ENCODE results near the gene QRFP. TPM values are rescaled to one million over a fixed set of nuclear protein-coding genes. Genes with fewer than 3 reads are reported as not detected.

Gene QRFP
- total RNA-seq, 1 experiment from 2014 or later: not detected

- Histone ChIP-seq H3K79me2 (ENCODE audit: insufficient read depth, low read length) (no peaks in the 10 kb centered on the region), H3K9me2 (ENCODE audit: insufficient read depth) (no peaks in the 10 kb centered on the region), H3K4me1 (ENCODE audit: control insufficient read depth in 1 of 2, insufficient read depth in 2 of 2, low read length in 2 of 2) (peaks cover 7 to 41% of the 10 kb centered on the region in 2 experiments), H3K27ac (ENCODE audit: low read depth, low read length) (no peak overlapping the region), H2AFZ (ENCODE audit: low read depth, low read length, poor library complexity, severe bottlenecking) (no peak overlapping the region), H3K9ac (ENCODE audit: low read length) (no peak overlapping the region), H3K9me3 (ENCODE audit: control insufficient read depth in 1 of 2, insufficient read depth in 1 of 2, low read depth in 1 of 2, low read length in 2 of 2) (no peaks in the 10 kb centered on the region; a peak in 1 of 4 replicates), H3K27me3 (ENCODE audit: insufficient read depth, low read length) (no peaks in the 10 kb centered on the region), H3K4me2 (ENCODE audit: low read length) (no peak overlapping the region), H3K4me3 (replicated peaks in 1 of 2; ENCODE audit: low read depth in 1 of 2, low read length in 2 of 2) (no peak overlapping the region), H4K20me1 (ENCODE audit: insufficient read depth) (no peaks in the 10 kb centered on the region), H3K36me3 (ENCODE audit: control insufficient read depth in 1 of 2, insufficient read depth in 2 of 2, low read length in 2 of 2) (no peaks in the 10 kb centered on the region)
- TF ChIP-seq ZNF274 (IDR thresholded peaks at IDR 0.05; ENCODE audit: low read depth, low read length) (no peak), JUND (IDR thresholded peaks at IDR 0.05) (no peak), SIN3A (IDR thresholded peaks at IDR 0.05; ENCODE audit: low read depth) (no peak), YY1 (IDR thresholded peaks at IDR 0.05; ENCODE audit: extremely low read depth, insufficient replicate concordance, low read depth, low read length) (no peak), CBX3 (IDR thresholded peaks at IDR 0.05; ENCODE audit: low read depth) (no peak), MAX (IDR thresholded peaks at IDR 0.05) (no peak), RAD21 (IDR thresholded peaks at IDR 0.05; ENCODE audit: low read depth) (no peak), SP1 (IDR thresholded peaks at IDR 0.05; ENCODE audit: low read depth) (no peak), TCF7L2 (IDR thresholded peaks at IDR 0.05; ENCODE audit: borderline replicate concordance, extremely low read depth, insufficient read depth, insufficient read length) (no peak), POLR2A (IDR thresholded peaks at IDR 0.05; ENCODE audit: borderline replicate concordance, extremely low read depth, insufficient read depth, insufficient read length) (no peak), CTCF (IDR thresholded peaks at IDR 0.05 in 2 of 3, conservative IDR thresholded peaks at IDR 0.05 in 1 of 3; ENCODE audit: borderline replicate concordance in 1 of 3, insufficient read depth in 1 of 3, low read depth in 2 of 3, low read length in 2 of 3) (no peak), POLR2AphosphoS5 (IDR thresholded peaks at IDR 0.05; ENCODE audit: low read depth, low read length) (no peak), CEBPB (IDR thresholded peaks at IDR 0.05; ENCODE audit: low read depth) (no peak), ELF1 (IDR thresholded peaks at IDR 0.05; ENCODE audit: borderline replicate concordance, low read depth) (no peak), EZH2phosphoT487 (IDR thresholded peaks at IDR 0.05; ENCODE audit: borderline replicate concordance) (no peak), EZH2 (IDR thresholded peaks at IDR 0.05) (no peak), FOSL1 (IDR thresholded peaks at IDR 0.05; ENCODE audit: low read depth) (no peak), ZFX (IDR thresholded peaks at IDR 0.05) (no peak), EGR1 (IDR thresholded peaks at IDR 0.05; ENCODE audit: low read depth) (no peak)
- ATAC-seq (no peak), DNase-seq (ENCODE audit: low read depth, low spot score) (no peak)
- RAD21 ChIA-PET (ENCODE audit: low non-redundant PET in 1 of 2, low total read pairs in 2 of 2, uncharacterized antibody in 2 of 2, unreplicated experiment in 2 of 2): no interaction called here
- no TSS peak for BruUV-seq (replicated peaks)
- intact Hi-C loops (cut with micrococcal nuclease): no loop called here
- CTCF ChIA-PET: interaction anchor here (1.1 kb wide), 1 partner anchor 54 kb away, joined by 4 read pairs; no protein-coding TSS in a partner anchor
- POLR2A ChIA-PET: no interaction called here
Measured at GRCh38 chr9:130944510-130945058, 48.0 kb upstream of the QRFP start.
